GM23338 (cell line): Measurements from ENCODE around the gene C14orf119. TPM values are rescaled to one million over a fixed set of nuclear protein-coding genes. Genes with fewer than 3 reads are reported as not detected.

Source experiments
- ATAC-seq: fragments of 200-7000 bp; cut with Tn5 transposase; 3 replicates; pipeline ENCODE4 v1.9.1; 2020
- DNase-seq: peaks from one replicate; pipeline ENCODE4 v3.0.0-alpha.2; 2015; ENCODE audit warnings: low spot score
- H2AFZ ChIP-seq: fragments of 200-600 bp; sonication (generic); 2 replicates; pipeline ENCODE4 v1.8.0; 2016; ENCODE audit warnings: antibody characterized with exemption, mild to moderate bottlenecking, moderate library complexity
- H3F3A ChIP-seq: fragments of 200-600 bp; sonication (generic); replicated peaks from 2 replicates; pipeline ENCODE4 v1.8.0; 2017; ENCODE audit warnings: antibody characterized with exemption, mixed run types, low read depth
- H3K27ac ChIP-seq: fragments of 200-600 bp; sonication (generic); 2 replicates; pipeline ENCODE4 v1.6.1; 2016; ENCODE audit warnings: low read depth
- H3K27me3 ChIP-seq: fragments of 200-600 bp; sonication (generic); 2 replicates; pipeline ENCODE4 v1.8.0; 2016; ENCODE audit warnings: mild to moderate bottlenecking, mixed run types, moderate library complexity; ENCODE audit not compliant: insufficient read depth
- H3K36me3 ChIP-seq: fragments of 200-600 bp; sonication (generic); 2 replicates; pipeline ENCODE4 v1.8.0; 2016; ENCODE audit warnings: mild to moderate bottlenecking; ENCODE audit not compliant: insufficient read depth
- H3K4me1 ChIP-seq: fragments of 200-600 bp; sonication (generic); 2 replicates; pipeline ENCODE4 v1.8.0; 2016; ENCODE audit warnings: mild to moderate bottlenecking, moderate library complexity; ENCODE audit not compliant: insufficient read depth
- H3K4me2 ChIP-seq: fragments of 200-600 bp; sonication (generic); 2 replicates; pipeline ENCODE4 v1.7.1; 2017; ENCODE audit warnings: mixed run types
- H3K4me3 ChIP-seq: fragments of 200-600 bp; sonication (generic); 2 replicates; pipeline ENCODE4 v1.6.1; 2016; ENCODE audit warnings: mixed run types
- H3K79me2 ChIP-seq: fragments of 200-600 bp; sonication (generic); replicated peaks from 2 replicates; pipeline ENCODE4 v1.8.0; 2017; ENCODE audit warnings: mild to moderate bottlenecking; ENCODE audit not compliant: insufficient read depth
- H3K9me2 ChIP-seq: fragments of 200-600 bp; sonication (generic); 2 replicates; pipeline ENCODE4 v1.8.0; 2017; ENCODE audit not compliant: insufficient read depth
- H4K20me1 ChIP-seq: fragments of 200-600 bp; sonication (generic); replicated peaks from 2 replicates; pipeline ENCODE4 v1.8.0; 2017; ENCODE audit warnings: mild to moderate bottlenecking; ENCODE audit not compliant: insufficient read depth
- H3K27ac Mint-ChIP-seq: 2 replicates; pipeline ENCODE4 v1.8.0; 2020; ENCODE audit warnings: inconsistent platforms, mild to moderate bottlenecking, moderate library complexity, mixed read lengths
- H3K27me3 Mint-ChIP-seq: 3 replicates; pipeline ENCODE4 v1.8.0; 2022; ENCODE audit warnings: low read depth, mild to moderate bottlenecking, moderate library complexity, mixed read lengths, inconsistent platforms; ENCODE audit not compliant: insufficient read depth, poor library complexity
- H3K36me3 Mint-ChIP-seq: 3 replicates; pipeline ENCODE4 v1.8.0; 2021; ENCODE audit warnings: low read depth, mild to moderate bottlenecking, inconsistent platforms, moderate library complexity, mixed read lengths
- H3K4me1 Mint-ChIP-seq: 3 replicates; pipeline ENCODE4 v1.8.0; 2020; ENCODE audit warnings: mild to moderate bottlenecking, inconsistent platforms, mixed read lengths
- H3K4me3 Mint-ChIP-seq: 3 replicates; pipeline ENCODE4 v1.8.0; 2021; ENCODE audit warnings: moderate library complexity, mild to moderate bottlenecking, inconsistent platforms, mixed read lengths
- H3K9me3 Mint-ChIP-seq: 3 replicates; pipeline ENCODE4 v1.8.0; 2020; ENCODE audit warnings: moderate library complexity, mild to moderate bottlenecking, inconsistent platforms, mixed read lengths
- EZH2phosphoT487 ChIP-seq: fragments of 200-600 bp; sonication (generic); IDR thresholded peaks from one replicate; pipeline ENCODE4 v1.8.1; 2018; ENCODE audit warnings: antibody characterized with exemption; ENCODE audit not compliant: unreplicated experiment
- JUNB ChIP-seq: IDR thresholded peaks from one replicate; pipeline ENCODE4 v1.6.1; 2016; ENCODE audit warnings: antibody characterized with exemption; ENCODE audit not compliant: unreplicated experiment
- POLR2AphosphoS5 ChIP-seq: IDR thresholded peaks from 2 replicates; pipeline ENCODE4 v1.6.1; 2016; ENCODE audit warnings: antibody characterized with exemption, low read depth
- ZNF114 ChIP-seq: fragments of 250-450 bp; sonication (Bioruptor Pico); IDR thresholded peaks from 2 replicates; pipeline ENCODE4 v1.5.0; 2020; ENCODE audit warnings: mild to moderate bottlenecking, moderate library complexity
- ZNF331 ChIP-seq: fragments of 250-450 bp; sonication (Bioruptor Pico); IDR thresholded peaks from 2 replicates; pipeline ENCODE4 v1.5.0; 2020; ENCODE audit warnings: low read depth, mild to moderate bottlenecking, moderate library complexity
- polyA plus RNA-seq: library from polyadenylated mRNA; unstranded; fragments of >200 nt; fragmentation: Nextera tagmentation; extraction: Ambion mirVana; gene quantifications from 2 replicates; pipeline ENCODE4 v1.2.1, GENCODE V29; 2016
- total RNA-seq: library from RNA; depleted of rRNA; stranded (reverse); fragments of >200 nt; shearing (Covaris generic); gene quantifications from 2 replicates; pipeline ENCODE4 v1.2.3, GENCODE V29; 2014
- TF ChIP-seq, protein P1 (sequence below): IDR thresholded peaks from one replicate; pipeline ENCODE4 v1.6.1; 2018; ENCODE audit warnings: antibody characterized with exemption; ENCODE audit not compliant: unreplicated experiment
- TF ChIP-seq, protein P2 (sequence below), 2 experiments: fragments of 200-600 bp in 1 of 2; sonication (generic) in 1 of 2; conservative IDR thresholded peaks; 2 replicates each; pipeline versions ENCODE4 v1.5.1 to v1.6.1; 2016 to 2017; ENCODE audit warnings: antibody characterized with exemption in 2 of 2, low read depth in 2 of 2, mild to moderate bottlenecking in 2 of 2, moderate library complexity in 1 of 2
- TF ChIP-seq, protein P3 (sequence below): IDR thresholded peaks from 2 replicates; pipeline ENCODE4 v1.6.1; 2016; ENCODE audit warnings: antibody characterized with exemption
- TF ChIP-seq, protein P4 (sequence below): fragments of 250-450 bp; sonication (Bioruptor Pico); IDR thresholded peaks from 2 replicates; pipeline ENCODE4 v1.5.0; 2020; ENCODE audit warnings: mild to moderate bottlenecking, moderate library complexity

C14orf119 gene
- total and polyA plus RNA-seq, 2 experiments from 2014 or later: 49.4 to 118 TPM

DNA sequence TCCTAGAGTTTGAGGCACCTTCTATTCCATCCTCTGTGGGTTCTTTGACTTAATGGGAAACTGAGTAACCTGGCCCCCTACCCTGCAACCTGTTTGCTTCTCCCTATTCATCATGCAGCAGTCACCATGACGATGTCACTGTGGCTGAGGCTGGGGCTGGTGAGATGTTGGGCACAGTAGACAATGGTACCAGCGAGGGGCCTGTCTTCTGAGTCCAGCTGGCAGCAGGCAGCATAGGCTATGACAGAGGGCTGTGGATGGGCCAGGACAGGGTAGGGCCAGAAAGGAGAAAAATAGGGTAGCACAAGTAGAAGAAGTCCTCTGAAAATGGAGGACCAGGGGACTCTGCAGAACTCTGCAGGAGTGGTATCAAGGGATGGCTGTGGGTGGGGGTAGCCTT, 7.5 kb downstream of the C14orf119 start:
- peaks cover 14% of the 10 kb centered on the region for H3K36me3 Mint-ChIP-seq
- H3K27ac Mint-ChIP-seq: no peak overlapping the region
- no peak overlapping the region for H3K4me3 Mint-ChIP-seq

More for the DNA sequence above, 7.5 kb downstream of the C14orf119 start:
- Histone ChIP-seq H3K4me2 (no peak overlapping the region), H3K9me2 (0 out of 2 replicates have a peak, but pooled peaks cover 4% of the 10 kb centered on the region), H3K4me3 (no peak overlapping the region), H3K4me1 (peaks cover 12% of the 10 kb centered on the region), H3K27ac (no peak overlapping the region), H3K27me3 (no peaks in the 10 kb centered on the region), H4K20me1 (peaks cover 13% of the 10 kb centered on the region; the same call in 1 of the 2 replicates), H3F3A (no peaks in the 10 kb centered on the region), H3K36me3 (peaks cover 7% of the 10 kb centered on the region; the same call in 1 of the 2 replicates), H3K79me2 (peaks cover 11% of the 10 kb centered on the region), H2AFZ (no peak overlapping the region)
- Mint-ChIP-seq H3K4me1 (peaks cover 32% of the 10 kb centered on the region), H3K27me3 (peaks cover 17% of the 10 kb centered on the region), H3K9me3 (no peaks in the 10 kb centered on the region; the same call in 2 of the 3 replicates)
- no peak for ATAC-seq
- TF ChIP-seq ZNF331 (CRISPR knock-in tag) (no peak), JUNB (no peak), EZH2phosphoT487 (no peak), ZNF114 (no peak), POLR2AphosphoS5 (no peak)
- TF ChIP-seq, protein P1, sequence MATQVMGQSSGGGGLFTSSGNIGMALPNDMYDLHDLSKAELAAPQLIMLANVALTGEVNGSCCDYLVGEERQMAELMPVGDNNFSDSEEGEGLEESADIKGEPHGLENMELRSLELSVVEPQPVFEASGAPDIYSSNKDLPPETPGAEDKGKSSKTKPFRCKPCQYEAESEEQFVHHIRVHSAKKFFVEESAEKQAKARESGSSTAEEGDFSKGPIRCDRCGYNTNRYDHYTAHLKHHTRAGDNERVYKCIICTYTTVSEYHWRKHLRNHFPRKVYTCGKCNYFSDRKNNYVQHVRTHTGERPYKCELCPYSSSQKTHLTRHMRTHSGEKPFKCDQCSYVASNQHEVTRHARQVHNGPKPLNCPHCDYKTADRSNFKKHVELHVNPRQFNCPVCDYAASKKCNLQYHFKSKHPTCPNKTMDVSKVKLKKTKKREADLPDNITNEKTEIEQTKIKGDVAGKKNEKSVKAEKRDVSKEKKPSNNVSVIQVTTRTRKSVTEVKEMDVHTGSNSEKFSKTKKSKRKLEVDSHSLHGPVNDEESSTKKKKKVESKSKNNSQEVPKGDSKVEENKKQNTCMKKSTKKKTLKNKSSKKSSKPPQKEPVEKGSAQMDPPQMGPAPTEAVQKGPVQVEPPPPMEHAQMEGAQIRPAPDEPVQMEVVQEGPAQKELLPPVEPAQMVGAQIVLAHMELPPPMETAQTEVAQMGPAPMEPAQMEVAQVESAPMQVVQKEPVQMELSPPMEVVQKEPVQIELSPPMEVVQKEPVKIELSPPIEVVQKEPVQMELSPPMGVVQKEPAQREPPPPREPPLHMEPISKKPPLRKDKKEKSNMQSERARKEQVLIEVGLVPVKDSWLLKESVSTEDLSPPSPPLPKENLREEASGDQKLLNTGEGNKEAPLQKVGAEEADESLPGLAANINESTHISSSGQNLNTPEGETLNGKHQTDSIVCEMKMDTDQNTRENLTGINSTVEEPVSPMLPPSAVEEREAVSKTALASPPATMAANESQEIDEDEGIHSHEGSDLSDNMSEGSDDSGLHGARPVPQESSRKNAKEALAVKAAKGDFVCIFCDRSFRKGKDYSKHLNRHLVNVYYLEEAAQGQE: no peak
- TF ChIP-seq, protein P2, sequence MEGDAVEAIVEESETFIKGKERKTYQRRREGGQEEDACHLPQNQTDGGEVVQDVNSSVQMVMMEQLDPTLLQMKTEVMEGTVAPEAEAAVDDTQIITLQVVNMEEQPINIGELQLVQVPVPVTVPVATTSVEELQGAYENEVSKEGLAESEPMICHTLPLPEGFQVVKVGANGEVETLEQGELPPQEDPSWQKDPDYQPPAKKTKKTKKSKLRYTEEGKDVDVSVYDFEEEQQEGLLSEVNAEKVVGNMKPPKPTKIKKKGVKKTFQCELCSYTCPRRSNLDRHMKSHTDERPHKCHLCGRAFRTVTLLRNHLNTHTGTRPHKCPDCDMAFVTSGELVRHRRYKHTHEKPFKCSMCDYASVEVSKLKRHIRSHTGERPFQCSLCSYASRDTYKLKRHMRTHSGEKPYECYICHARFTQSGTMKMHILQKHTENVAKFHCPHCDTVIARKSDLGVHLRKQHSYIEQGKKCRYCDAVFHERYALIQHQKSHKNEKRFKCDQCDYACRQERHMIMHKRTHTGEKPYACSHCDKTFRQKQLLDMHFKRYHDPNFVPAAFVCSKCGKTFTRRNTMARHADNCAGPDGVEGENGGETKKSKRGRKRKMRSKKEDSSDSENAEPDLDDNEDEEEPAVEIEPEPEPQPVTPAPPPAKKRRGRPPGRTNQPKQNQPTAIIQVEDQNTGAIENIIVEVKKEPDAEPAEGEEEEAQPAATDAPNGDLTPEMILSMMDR (conservative IDR thresholded peaks at IDR 0.05; ENCODE audit: low read depth in 2 of 2): no peak
- TF ChIP-seq, protein P3, sequence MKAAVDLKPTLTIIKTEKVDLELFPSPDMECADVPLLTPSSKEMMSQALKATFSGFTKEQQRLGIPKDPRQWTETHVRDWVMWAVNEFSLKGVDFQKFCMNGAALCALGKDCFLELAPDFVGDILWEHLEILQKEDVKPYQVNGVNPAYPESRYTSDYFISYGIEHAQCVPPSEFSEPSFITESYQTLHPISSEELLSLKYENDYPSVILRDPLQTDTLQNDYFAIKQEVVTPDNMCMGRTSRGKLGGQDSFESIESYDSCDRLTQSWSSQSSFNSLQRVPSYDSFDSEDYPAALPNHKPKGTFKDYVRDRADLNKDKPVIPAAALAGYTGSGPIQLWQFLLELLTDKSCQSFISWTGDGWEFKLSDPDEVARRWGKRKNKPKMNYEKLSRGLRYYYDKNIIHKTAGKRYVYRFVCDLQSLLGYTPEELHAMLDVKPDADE: no peak
- TF ChIP-seq, protein P4, sequence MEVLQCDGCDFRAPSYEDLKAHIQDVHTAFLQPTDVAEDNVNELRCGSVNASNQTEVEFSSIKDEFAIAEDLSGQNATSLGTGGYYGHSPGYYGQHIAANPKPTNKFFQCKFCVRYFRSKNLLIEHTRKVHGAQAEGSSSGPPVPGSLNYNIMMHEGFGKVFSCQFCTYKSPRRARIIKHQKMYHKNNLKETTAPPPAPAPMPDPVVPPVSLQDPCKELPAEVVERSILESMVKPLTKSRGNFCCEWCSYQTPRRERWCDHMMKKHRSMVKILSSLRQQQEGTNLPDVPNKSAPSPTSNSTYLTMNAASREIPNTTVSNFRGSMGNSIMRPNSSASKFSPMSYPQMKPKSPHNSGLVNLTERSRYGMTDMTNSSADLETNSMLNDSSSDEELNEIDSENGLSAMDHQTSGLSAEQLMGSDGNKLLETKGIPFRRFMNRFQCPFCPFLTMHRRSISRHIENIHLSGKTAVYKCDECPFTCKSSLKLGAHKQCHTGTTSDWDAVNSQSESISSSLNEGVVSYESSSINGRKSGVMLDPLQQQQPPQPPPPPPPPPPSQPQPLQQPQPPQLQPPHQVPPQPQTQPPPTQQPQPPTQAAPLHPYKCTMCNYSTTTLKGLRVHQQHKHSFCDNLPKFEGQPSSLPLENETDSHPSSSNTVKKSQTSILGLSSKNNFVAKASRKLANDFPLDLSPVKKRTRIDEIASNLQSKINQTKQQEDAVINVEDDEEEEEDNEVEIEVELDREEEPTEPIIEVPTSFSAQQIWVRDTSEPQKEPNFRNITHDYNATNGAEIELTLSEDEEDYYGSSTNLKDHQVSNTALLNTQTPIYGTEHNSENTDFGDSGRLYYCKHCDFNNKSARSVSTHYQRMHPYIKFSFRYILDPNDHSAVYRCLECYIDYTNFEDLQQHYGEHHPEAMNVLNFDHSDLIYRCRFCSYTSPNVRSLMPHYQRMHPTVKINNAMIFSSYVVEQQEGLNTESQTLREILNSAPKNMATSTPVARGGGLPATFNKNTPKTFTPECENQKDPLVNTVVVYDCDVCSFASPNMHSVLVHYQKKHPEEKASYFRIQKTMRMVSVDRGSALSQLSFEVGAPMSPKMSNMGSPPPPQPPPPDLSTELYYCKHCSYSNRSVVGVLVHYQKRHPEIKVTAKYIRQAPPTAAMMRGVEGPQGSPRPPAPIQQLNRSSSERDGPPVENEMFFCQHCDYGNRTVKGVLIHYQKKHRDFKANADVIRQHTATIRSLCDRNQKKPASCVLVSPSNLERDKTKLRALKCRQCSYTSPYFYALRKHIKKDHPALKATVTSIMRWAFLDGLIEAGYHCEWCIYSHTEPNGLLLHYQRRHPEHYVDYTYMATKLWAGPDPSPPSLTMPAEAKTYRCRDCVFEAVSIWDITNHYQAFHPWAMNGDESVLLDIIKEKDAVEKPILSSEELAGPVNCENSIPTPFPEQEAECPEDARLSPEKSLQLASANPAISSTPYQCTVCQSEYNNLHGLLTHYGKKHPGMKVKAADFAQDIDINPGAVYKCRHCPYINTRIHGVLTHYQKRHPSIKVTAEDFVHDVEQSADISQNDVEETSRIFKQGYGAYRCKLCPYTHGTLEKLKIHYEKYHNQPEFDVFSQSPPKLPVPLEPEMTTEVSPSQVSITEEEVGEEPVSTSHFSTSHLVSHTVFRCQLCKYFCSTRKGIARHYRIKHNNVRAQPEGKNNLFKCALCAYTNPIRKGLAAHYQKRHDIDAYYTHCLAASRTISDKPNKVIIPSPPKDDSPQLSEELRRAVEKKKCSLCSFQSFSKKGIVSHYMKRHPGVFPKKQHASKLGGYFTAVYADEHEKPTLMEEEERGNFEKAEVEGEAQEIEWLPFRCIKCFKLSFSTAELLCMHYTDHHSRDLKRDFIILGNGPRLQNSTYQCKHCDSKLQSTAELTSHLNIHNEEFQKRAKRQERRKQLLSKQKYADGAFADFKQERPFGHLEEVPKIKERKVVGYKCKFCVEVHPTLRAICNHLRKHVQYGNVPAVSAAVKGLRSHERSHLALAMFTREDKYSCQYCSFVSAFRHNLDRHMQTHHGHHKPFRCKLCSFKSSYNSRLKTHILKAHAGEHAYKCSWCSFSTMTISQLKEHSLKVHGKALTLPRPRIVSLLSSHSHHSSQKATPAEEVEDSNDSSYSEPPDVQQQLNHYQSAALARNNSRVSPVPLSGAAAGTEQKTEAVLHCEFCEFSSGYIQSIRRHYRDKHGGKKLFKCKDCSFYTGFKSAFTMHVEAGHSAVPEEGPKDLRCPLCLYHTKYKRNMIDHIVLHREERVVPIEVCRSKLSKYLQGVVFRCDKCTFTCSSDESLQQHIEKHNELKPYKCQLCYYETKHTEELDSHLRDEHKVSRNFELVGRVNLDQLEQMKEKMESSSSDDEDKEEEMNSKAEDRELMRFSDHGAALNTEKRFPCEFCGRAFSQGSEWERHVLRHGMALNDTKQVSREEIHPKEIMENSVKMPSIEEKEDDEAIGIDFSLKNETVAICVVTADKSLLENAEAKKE (CRISPR knock-in tag): no peak
- DNase-seq: no peak
